Gastrocnemius medialis (tissue), 4 donors: Measurements from ENCODE around the gene PBX4. TPM values are rescaled to one million over a fixed set of nuclear protein-coding genes. Genes with fewer than 3 reads are reported as not detected.

Experiments used
- ATAC-seq, 2 donors: fragments of 150-250 bp; one replicate each; pipeline ENCODE4 v1.9.1; 2016
- DNase-seq, 2 donors: peaks; one replicate each; pipeline ENCODE4 v3.0.0-alpha.2; 2019
- H3K27ac ChIP-seq, 4 donors: fragments of 200-600 bp; sonication (generic); 1 replicate in 1 of 4; 2 replicates in 3 of 4; pipeline ENCODE4 v1.5.1; 2016 to 2018; ENCODE audit warnings: mild to moderate bottlenecking in 2 of 4, moderate library complexity in 1 of 4
- H3K27me3 ChIP-seq, 3 donors: fragments of 200-600 bp; sonication (generic) in 2 of 3; 1 replicate in 1 of 3; 2 replicates in 2 of 3; pipeline versions ENCODE4 v1.5.1 to v1.6.0; 2016 to 2019; ENCODE audit warnings: mild to moderate bottlenecking in 1 of 3, moderate library complexity in 1 of 3
- H3K36me3 ChIP-seq, 2 donors: fragments of 200-600 bp; sonication (generic) in 1 of 2; one replicate each; pipeline ENCODE4 v1.5.1; 2017 to 2018
- H3K4me1 ChIP-seq, 2 donors: fragments of 200-600 bp; sonication (generic) in 1 of 2; one replicate each; pipeline ENCODE4 v1.5.1; 2016 to 2017; ENCODE audit warnings: mild to moderate bottlenecking in 2 of 2
- H3K4me3 ChIP-seq, 4 donors: fragments of 200-600 bp; sonication (generic) in 3 of 4; 1 replicate in 1 of 4; 2 replicates in 3 of 4; pipeline ENCODE4 v1.5.1; 2016 to 2019; ENCODE audit warnings: mild to moderate bottlenecking in 2 of 4
- H3K9me3 ChIP-seq, 3 donors: fragments of 200-600 bp; sonication (generic) in 2 of 3; 1 replicate in 1 of 3; 2 replicates in 2 of 3; pipeline ENCODE4 v1.5.1; 2016 to 2019
- POLR2A ChIP-seq, 2 donors: fragments of 450-650 bp; IDR thresholded peaks; one replicate each; pipeline ENCODE4 v1.6.1; 2017; ENCODE audit warnings: antibody characterized with exemption in 2 of 2, mild to moderate bottlenecking in 2 of 2, moderate library complexity in 2 of 2
- in situ Hi-C, 4 donors: fragments of 200-750 bp; cut with MboI; loops; one replicate each; pipeline versions ENCODE4 v1.15.0 to v1.8.0; 2017; ENCODE audit warnings: low sequenced_read_pairs in 4 of 4
- intact Hi-C: fragments of 100-400 bp; cut with DNase I; formaldehyde crosslinking; loops from one replicate; pipeline ENCODE4 v1.15.1; 2023; ENCODE audit warnings: low total_unique reads
- total RNA-seq, 4 donors: library from RNA; depleted of rRNA; stranded (reverse); fragments of >200 nt; gene quantifications; one replicate each; pipeline versions ENCODE4 v1.1.0 to v1.2.3, GENCODE V29; 2016
- TF ChIP-seq, protein P1 (sequence below), 5 experiments: fragments of 450-650 bp in 3 of 5; fragments of 200-600 bp in 2 of 5; sonication (generic) in 2 of 5; IDR thresholded peaks in 4 of 5; conservative IDR thresholded peaks in 1 of 5; 1 replicate in 4 of 5; 2 replicates in 1 of 5; pipeline ENCODE4 v1.5.1; 2016 to 2019; ENCODE audit warnings: antibody characterized with exemption in 5 of 5, mild to moderate bottlenecking in 3 of 5, moderate library complexity in 3 of 5

Gene PBX4
- total RNA-seq, 4 donors from 2014 or later, result not detected

DNA sequence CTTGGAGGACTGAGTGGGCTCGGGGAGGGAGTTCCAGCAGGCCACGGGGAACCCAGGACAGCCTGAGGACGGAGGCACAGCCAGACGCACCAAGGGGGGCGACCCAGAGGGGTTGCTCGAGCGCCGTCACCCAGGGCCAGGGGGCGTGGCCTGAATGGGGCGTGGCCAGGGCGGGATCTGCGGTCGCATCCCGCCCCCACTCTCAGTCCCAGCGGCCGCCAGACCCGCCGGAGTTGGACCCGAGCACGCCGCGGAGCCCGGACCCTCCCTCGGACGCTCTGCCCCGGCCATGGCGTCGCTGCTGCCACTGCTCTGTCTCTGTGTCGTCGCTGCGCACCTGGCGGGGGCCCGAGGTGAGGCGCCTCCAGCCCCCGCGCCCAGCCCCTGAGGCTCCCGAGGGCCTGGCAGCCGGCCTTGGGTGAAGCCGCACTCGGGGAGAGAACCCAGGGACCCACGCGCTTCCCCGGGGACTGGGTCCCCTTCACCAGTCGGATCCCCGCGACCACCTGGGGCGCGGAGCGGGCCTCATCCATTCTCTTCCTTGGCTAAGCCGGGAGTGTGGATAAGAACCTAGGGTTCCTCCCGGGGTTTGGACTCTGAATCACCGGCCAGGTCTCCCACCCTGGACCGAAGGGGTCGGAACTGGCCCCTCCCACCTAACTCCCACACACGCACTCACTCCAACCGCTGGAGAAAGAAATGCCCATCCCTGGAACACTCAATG lies 80.3 kb downstream of the PBX4 start, which contains the start of gene CILP2:
Gene CILP2 (plus strand): TSS at position 205 of the 724 bp plus-strand sequence. CDS start 85 bp downstream, at position 290.
- no peaks in the 10 kb centered on the region for H3K36me3 ChIP-seq

DNA sequence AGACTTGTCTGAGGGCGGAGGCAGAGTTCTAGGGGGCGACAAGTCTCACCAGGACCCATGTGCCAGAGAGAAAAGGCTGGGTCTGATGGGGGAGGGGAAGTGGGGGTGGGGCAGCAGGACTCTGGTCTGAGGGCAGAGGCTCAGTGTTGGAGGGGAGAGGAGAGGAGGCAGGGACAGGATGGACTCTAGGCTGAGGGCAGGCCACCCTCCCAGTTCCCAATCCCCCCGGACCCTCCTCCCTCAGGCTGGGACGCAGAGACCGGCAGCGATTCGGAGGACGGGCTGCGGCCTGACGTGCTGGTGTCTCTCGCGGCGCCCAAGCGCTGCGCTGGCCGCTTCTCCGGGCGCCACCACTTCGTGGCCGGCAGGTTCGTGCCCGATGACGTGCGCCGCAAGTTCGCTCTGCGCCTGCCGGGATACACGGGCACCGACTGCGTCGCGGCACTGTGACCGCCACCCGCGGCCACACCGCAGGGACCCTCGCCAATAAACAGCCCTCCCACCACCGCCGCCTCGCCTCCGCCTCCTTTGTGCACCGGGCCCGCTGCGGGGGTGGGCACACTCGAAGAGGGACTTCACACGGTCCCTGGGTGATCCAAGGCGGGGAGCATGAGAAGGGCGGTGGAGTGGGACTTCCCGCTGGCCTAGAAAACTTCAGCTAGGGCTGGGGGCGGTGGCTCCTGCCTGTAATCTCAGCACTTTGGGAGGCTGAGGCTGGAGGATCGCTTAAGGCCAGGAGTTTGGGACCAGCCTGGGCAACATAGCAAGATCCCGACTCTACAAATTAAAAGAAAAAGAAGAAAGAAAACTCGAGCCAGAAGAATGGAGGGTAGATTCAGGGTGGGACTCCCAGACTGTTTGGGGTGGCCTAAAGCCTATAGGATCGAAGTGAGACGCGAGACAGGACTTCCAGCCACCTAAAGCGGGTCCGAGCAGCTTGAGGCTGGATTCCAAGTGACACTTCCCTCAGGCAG lies 81.1 kb downstream of the PBX4 start:
- Histone ChIP-seq H3K9me3 (no peaks in the 10 kb centered on the region), H3K27me3 (peaks cover 42 to 53% (median 52%) of the 10 kb centered on the region in 3 donors), H3K4me3 (peak overlapping the region in 1 of 4 donors; percentile 32), H3K4me1 (peaks cover 0 to 13% of the 10 kb centered on the region in 2 donors), H3K27ac (no peak overlapping the region), H3K36me3 (no peaks in the 10 kb centered on the region)
- DNase-seq (no peak), ATAC-seq (no peak)
- TF ChIP-seq POLR2A (IDR thresholded peaks at IDR 0.05), result no peak
- TF ChIP-seq, protein P1, sequence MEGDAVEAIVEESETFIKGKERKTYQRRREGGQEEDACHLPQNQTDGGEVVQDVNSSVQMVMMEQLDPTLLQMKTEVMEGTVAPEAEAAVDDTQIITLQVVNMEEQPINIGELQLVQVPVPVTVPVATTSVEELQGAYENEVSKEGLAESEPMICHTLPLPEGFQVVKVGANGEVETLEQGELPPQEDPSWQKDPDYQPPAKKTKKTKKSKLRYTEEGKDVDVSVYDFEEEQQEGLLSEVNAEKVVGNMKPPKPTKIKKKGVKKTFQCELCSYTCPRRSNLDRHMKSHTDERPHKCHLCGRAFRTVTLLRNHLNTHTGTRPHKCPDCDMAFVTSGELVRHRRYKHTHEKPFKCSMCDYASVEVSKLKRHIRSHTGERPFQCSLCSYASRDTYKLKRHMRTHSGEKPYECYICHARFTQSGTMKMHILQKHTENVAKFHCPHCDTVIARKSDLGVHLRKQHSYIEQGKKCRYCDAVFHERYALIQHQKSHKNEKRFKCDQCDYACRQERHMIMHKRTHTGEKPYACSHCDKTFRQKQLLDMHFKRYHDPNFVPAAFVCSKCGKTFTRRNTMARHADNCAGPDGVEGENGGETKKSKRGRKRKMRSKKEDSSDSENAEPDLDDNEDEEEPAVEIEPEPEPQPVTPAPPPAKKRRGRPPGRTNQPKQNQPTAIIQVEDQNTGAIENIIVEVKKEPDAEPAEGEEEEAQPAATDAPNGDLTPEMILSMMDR (IDR thresholded peaks at IDR 0.05 in 4 of 5, conservative IDR thresholded peaks at IDR 0.05 in 1 of 5), result no peak
- intact Hi-C loops, result no loop called here
- in situ Hi-C loops, result loop anchor here (10.0 to 25.0 kb wide), 4 partner anchors 107 to 425 kb away; partner anchors contain the start of gene GMIP (in 1 of the 4)

More for the DNA sequence above, 80.3 kb downstream of the PBX4 start, which contains the start of gene CILP2:
- TF ChIP-seq, protein P1 (IDR thresholded peaks at IDR 0.05 in 4 of 5, conservative IDR thresholded peaks at IDR 0.05 in 1 of 5), result no peak
- no peak for TF ChIP-seq POLR2A (IDR thresholded peaks at IDR 0.05)
- in situ Hi-C loops, result loop anchor here (10.0 to 25.0 kb wide), 4 partner anchors 107 to 424 kb away; partner anchors contain the start of gene GMIP (in 1 of the 4)
- Histone ChIP-seq H3K4me1 (peaks cover 0 to 10% of the 10 kb centered on the region in 2 donors), H3K27me3 (peaks cover 47 to 59% (median 54%) of the 10 kb centered on the region in 3 donors), H3K4me3 (peak within 1 kb of the TSS in 3 of 4 donors; percentile 20 to 32 (median 32)), H3K27ac (no peak within 1 kb of the TSS), H3K9me3 (no peaks in the 10 kb centered on the region)
- no peak for ATAC-seq
- no peak for DNase-seq
- intact Hi-C loops, result no loop called here

DNA sequence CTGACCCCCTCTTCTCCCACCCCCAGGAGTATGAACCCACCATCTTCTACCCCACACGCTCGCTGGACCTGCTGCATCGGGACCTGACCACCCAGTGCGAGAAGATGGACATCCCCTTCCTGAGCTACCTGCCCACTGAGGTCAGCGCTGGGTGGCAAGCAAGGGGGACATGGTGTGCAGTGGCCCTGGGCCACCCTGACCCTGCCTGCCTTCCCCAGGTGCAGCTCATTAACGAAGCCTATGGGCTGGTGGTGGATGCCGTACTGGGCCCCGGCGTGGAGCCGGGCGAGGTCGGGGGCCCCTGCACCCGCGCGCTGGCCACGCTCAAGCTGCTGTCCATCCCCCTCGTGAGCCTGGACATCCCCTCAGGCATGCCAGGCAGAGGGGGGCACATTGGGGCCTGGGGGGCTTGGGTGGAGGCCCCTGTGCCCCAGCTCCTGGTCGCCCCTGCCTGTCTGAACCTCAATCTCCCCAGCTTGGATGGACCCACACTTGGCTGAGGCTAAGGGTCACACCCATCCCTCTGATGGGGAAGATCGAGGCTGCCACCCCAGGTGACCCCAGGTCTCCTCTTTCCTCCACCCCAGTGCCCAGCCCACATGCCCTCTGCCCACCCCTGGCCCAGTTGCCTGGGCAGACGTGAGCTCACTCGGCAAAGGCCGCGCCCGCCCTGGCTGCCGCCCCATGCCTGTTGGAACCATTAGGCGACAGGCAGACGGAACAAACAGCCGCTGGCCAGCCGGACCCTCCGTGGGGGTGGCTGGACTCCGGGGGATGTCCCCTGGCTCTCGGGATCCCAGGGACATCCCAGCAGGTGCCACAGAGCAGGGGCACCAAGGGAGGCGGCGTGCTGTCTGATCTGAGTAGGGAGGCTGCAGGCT lies 82.9 kb downstream of the PBX4 start:
- H3K4me3 ChIP-seq, result no peak overlapping the region
- peaks cover 0 to 17% of the 10 kb centered on the region in 2 donors for H3K4me1 ChIP-seq
- H3K27me3 ChIP-seq, result peaks cover 24 to 35% (median 34%) of the 10 kb centered on the region in 3 donors
- H3K27ac ChIP-seq, result no peak overlapping the region
- no peaks in the 10 kb centered on the region for H3K9me3 ChIP-seq
- TF ChIP-seq POLR2A (IDR thresholded peaks at IDR 0.05), result no peak
- TF ChIP-seq, protein P1 (IDR thresholded peaks at IDR 0.05 in 4 of 5, conservative IDR thresholded peaks at IDR 0.05 in 1 of 5), result no peak
- no peaks in the 10 kb centered on the region for H3K36me3 ChIP-seq
- ATAC-seq (no peak), DNase-seq (no peak)
- intact Hi-C loops (no loop called here), in situ Hi-C loops (loop anchor here (10.0 to 25.0 kb wide), 4 partner anchors 109 to 427 kb away; partner anchors contain the start of gene GMIP (in 1 of the 4))
